Measurements from ENCODE around the gene LRP5.

DNA sequence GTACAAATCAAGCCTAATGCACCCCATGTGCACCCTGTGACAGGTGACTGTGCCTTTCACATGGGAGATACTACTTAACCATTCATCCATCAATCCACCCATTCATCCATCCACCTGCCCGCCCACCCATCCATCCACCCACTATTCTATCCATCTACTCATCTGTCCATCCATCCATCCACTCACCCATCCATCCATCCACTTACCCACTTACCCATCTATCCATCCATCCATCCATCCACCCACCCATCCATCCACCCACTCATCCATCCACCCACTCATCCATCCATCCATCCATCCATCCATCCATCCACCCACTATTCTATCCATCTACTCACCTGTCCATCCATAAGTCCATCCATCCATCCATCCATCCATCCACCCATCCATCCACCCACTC lies 48.1 kb upstream of the LRP5 start:
- TF ChIP-seq POLR2AphosphoS5 (IDR thresholded peaks at IDR 0.05; ENCODE audit: low read depth) (no peak), EZH2 (IDR thresholded peaks at IDR 0.05; ENCODE audit: low read depth, unreplicated experiment) (no peak), EZH2phosphoT487 (IDR thresholded peaks at IDR 0.05; ENCODE audit: unreplicated experiment) (no peak), ZNF331 (CRISPR knock-in tag; IDR thresholded peaks at IDR 0.05; ENCODE audit: low read depth) (no peak)
- TF ChIP-seq, protein P1, sequence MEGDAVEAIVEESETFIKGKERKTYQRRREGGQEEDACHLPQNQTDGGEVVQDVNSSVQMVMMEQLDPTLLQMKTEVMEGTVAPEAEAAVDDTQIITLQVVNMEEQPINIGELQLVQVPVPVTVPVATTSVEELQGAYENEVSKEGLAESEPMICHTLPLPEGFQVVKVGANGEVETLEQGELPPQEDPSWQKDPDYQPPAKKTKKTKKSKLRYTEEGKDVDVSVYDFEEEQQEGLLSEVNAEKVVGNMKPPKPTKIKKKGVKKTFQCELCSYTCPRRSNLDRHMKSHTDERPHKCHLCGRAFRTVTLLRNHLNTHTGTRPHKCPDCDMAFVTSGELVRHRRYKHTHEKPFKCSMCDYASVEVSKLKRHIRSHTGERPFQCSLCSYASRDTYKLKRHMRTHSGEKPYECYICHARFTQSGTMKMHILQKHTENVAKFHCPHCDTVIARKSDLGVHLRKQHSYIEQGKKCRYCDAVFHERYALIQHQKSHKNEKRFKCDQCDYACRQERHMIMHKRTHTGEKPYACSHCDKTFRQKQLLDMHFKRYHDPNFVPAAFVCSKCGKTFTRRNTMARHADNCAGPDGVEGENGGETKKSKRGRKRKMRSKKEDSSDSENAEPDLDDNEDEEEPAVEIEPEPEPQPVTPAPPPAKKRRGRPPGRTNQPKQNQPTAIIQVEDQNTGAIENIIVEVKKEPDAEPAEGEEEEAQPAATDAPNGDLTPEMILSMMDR (conservative IDR thresholded peaks at IDR 0.05; ENCODE audit: low read depth in 2 of 2), result no peak
- TF ChIP-seq, protein P2, sequence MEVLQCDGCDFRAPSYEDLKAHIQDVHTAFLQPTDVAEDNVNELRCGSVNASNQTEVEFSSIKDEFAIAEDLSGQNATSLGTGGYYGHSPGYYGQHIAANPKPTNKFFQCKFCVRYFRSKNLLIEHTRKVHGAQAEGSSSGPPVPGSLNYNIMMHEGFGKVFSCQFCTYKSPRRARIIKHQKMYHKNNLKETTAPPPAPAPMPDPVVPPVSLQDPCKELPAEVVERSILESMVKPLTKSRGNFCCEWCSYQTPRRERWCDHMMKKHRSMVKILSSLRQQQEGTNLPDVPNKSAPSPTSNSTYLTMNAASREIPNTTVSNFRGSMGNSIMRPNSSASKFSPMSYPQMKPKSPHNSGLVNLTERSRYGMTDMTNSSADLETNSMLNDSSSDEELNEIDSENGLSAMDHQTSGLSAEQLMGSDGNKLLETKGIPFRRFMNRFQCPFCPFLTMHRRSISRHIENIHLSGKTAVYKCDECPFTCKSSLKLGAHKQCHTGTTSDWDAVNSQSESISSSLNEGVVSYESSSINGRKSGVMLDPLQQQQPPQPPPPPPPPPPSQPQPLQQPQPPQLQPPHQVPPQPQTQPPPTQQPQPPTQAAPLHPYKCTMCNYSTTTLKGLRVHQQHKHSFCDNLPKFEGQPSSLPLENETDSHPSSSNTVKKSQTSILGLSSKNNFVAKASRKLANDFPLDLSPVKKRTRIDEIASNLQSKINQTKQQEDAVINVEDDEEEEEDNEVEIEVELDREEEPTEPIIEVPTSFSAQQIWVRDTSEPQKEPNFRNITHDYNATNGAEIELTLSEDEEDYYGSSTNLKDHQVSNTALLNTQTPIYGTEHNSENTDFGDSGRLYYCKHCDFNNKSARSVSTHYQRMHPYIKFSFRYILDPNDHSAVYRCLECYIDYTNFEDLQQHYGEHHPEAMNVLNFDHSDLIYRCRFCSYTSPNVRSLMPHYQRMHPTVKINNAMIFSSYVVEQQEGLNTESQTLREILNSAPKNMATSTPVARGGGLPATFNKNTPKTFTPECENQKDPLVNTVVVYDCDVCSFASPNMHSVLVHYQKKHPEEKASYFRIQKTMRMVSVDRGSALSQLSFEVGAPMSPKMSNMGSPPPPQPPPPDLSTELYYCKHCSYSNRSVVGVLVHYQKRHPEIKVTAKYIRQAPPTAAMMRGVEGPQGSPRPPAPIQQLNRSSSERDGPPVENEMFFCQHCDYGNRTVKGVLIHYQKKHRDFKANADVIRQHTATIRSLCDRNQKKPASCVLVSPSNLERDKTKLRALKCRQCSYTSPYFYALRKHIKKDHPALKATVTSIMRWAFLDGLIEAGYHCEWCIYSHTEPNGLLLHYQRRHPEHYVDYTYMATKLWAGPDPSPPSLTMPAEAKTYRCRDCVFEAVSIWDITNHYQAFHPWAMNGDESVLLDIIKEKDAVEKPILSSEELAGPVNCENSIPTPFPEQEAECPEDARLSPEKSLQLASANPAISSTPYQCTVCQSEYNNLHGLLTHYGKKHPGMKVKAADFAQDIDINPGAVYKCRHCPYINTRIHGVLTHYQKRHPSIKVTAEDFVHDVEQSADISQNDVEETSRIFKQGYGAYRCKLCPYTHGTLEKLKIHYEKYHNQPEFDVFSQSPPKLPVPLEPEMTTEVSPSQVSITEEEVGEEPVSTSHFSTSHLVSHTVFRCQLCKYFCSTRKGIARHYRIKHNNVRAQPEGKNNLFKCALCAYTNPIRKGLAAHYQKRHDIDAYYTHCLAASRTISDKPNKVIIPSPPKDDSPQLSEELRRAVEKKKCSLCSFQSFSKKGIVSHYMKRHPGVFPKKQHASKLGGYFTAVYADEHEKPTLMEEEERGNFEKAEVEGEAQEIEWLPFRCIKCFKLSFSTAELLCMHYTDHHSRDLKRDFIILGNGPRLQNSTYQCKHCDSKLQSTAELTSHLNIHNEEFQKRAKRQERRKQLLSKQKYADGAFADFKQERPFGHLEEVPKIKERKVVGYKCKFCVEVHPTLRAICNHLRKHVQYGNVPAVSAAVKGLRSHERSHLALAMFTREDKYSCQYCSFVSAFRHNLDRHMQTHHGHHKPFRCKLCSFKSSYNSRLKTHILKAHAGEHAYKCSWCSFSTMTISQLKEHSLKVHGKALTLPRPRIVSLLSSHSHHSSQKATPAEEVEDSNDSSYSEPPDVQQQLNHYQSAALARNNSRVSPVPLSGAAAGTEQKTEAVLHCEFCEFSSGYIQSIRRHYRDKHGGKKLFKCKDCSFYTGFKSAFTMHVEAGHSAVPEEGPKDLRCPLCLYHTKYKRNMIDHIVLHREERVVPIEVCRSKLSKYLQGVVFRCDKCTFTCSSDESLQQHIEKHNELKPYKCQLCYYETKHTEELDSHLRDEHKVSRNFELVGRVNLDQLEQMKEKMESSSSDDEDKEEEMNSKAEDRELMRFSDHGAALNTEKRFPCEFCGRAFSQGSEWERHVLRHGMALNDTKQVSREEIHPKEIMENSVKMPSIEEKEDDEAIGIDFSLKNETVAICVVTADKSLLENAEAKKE (CRISPR knock-in tag; IDR thresholded peaks at IDR 0.05), result no peak
